ENCODE data around the gene PIGT. TPM values are rescaled to one million over a fixed set of nuclear protein-coding genes. Genes with fewer than 3 reads are reported as not detected.

The PIGT gene
- total and polyA plus RNA-seq, 2 of the 13 experiments (the other 11 are each of a cell fraction or from before 2014, with no cell fraction given), result 65.9 to 74.1 TPM

- TF ChIP-seq, protein P1, sequence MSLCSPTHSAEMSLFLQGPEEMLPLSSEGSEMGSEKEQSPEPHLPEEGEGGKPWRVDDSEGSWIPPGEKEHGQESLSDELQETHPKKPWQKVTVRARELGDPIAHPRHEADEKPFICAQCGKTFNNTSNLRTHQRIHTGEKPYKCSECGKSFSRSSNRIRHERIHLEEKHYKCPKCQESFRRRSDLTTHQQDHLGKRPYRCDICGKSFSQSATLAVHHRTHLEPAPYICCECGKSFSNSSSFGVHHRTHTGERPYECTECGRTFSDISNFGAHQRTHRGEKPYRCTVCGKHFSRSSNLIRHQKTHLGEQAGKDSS (CRISPR knock-in tag; IDR thresholded peaks at IDR 0.05; ENCODE audit: borderline replicate concordance, low read depth), result 0 out of 2 replicates have a peak, but pooled peaks have one; percentile 76
- TF ChIP-seq CREB1 (IDR thresholded peaks at IDR 0.05) (no peak), CREB1 (CRISPR knock-in tag; IDR thresholded peaks at IDR 0.05) (no peak), ZNF780A (CRISPR knock-in tag; IDR thresholded peaks at IDR 0.05) (no peak), SMAD1 (CRISPR knock-in tag; IDR thresholded peaks at IDR 0.05; ENCODE audit: borderline replicate concordance, low read depth) (no peak; the same call in 1 of the 2 replicates), NFRKB (IDR thresholded peaks at IDR 0.05) (no peak), TSC22D2 (CRISPR knock-in tag; IDR thresholded peaks at IDR 0.05; ENCODE audit: borderline replicate concordance) (no peak; the same call in 1 of the 2 replicates), ZNF331 (CRISPR knock-in tag; IDR thresholded peaks at IDR 0.05) (peak; percentile 57; the same call in 1 of the 2 replicates), BHLHE40 (IDR thresholded peaks at IDR 0.05; ENCODE audit: low read length) (no peak), POLR2AphosphoS2 (IDR thresholded peaks at IDR 0.05; ENCODE audit: low read depth, low read length) (no peak), ZBTB49 (CRISPR knock-in tag; IDR thresholded peaks at IDR 0.05; ENCODE audit: borderline replicate concordance) (no peak), ZSCAN25 (CRISPR knock-in tag; IDR thresholded peaks at IDR 0.05) (no peak), DPF2 (CRISPR knock-in tag; IDR thresholded peaks at IDR 0.05; ENCODE audit: borderline replicate concordance, low read depth) (no peak), ZNF530 (CRISPR knock-in tag; IDR thresholded peaks at IDR 0.05; ENCODE audit: low read depth) (no peak), ZNF430 (CRISPR knock-in tag; IDR thresholded peaks at IDR 0.05) (no peak), DR1 (CRISPR knock-in tag; IDR thresholded peaks at IDR 0.05) (no peak), ZNF564 (CRISPR knock-in tag; IDR thresholded peaks at IDR 0.05) (no peak), ZNF343 (CRISPR knock-in tag; IDR thresholded peaks at IDR 0.05) (0 out of 2 replicates have a peak, but pooled peaks have one; percentile 48)
- TF ChIP-seq, protein P2, sequence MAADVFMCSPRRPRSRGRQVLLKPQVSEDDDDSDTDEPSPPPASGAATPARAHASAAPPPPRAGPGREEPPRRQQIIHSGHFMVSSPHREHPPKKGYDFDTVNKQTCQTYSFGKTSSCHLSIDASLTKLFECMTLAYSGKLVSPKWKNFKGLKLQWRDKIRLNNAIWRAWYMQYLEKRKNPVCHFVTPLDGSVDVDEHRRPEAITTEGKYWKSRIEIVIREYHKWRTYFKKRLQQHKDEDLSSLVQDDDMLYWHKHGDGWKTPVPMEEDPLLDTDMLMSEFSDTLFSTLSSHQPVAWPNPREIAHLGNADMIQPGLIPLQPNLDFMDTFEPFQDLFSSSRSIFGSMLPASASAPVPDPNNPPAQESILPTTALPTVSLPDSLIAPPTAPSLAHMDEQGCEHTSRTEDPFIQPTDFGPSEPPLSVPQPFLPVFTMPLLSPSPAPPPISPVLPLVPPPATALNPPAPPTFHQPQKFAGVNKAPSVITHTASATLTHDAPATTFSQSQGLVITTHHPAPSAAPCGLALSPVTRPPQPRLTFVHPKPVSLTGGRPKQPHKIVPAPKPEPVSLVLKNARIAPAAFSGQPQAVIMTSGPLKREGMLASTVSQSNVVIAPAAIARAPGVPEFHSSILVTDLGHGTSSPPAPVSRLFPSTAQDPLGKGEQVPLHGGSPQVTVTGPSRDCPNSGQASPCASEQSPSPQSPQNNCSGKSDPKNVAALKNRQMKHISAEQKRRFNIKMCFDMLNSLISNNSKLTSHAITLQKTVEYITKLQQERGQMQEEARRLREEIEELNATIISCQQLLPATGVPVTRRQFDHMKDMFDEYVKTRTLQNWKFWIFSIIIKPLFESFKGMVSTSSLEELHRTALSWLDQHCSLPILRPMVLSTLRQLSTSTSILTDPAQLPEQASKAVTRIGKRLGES (CRISPR knock-in tag; IDR thresholded peaks at IDR 0.05; ENCODE audit: borderline replicate concordance), result no peak
- TF ChIP-seq, protein P3, sequence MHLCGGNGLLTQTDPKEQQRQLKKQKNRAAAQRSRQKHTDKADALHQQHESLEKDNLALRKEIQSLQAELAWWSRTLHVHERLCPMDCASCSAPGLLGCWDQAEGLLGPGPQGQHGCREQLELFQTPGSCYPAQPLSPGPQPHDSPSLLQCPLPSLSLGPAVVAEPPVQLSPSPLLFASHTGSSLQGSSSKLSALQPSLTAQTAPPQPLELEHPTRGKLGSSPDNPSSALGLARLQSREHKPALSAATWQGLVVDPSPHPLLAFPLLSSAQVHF (CRISPR knock-in tag; IDR thresholded peaks at IDR 0.05), result no peak
Measured at GRCh38 chr20:45373353-45374100, 42.4 kb upstream of the PIGT start (continued).

All from HepG2 (cell line).